ENCODE measurements around the gene ADARB1. TPM values are rescaled to one million over a fixed set of nuclear protein-coding genes. Genes with fewer than 3 reads are reported as not detected.

The ADARB1 gene
- total RNA-seq, 1 experiment from 2014 or later, result 31.9 TPM

DNA sequence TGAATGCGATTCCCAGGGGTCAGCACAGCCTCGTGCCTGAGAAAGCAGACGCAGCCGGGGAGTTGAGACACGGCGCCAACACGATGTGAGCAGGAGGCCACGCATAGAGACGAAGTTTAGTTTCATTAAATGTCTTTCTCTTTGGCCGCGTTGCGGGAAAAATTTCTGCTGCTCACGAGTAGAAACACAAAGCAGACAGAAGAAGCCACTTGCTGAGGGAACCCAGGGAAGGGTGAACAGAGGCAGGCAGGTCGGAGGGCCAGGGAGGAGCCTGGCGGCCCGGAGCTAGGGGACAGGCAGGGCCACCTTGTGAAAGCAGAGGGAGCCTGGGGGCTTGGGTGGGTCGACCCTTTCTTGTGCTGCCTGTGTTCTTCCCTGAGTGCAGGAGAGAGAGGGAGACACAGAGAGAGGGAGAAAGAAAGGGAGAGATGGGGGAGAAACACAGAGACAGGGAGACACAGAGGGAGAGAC, 180.1 kb downstream of the ADARB1 start:
- ChIA-PET CTCF (interaction anchor here (0.6 kb wide), 1 partner anchor 766 kb away, joined by 4 read pairs; no protein-coding TSS in a partner anchor), POLR2A (ENCODE audit: low non-redundant PET) (no interaction called here)
- no peak overlapping the region for H3K27ac ChIP-seq (ENCODE audit: low read depth, low read length, poor library complexity, severe bottlenecking)
- no peak for DNase-seq (ENCODE audit: low spot score)
- BruUV-seq (replicated peaks), result no TSS peak
- H3K36me3 ChIP-seq (ENCODE audit: insufficient read depth, low read length, poor library complexity, severe bottlenecking), result no peaks in the 10 kb centered on the region
- no peaks in the 10 kb centered on the region for H3K27me3 ChIP-seq (replicated peaks; ENCODE audit: insufficient read depth, low read depth, low read length, poor library complexity)
- TF ChIP-seq, protein P1, sequence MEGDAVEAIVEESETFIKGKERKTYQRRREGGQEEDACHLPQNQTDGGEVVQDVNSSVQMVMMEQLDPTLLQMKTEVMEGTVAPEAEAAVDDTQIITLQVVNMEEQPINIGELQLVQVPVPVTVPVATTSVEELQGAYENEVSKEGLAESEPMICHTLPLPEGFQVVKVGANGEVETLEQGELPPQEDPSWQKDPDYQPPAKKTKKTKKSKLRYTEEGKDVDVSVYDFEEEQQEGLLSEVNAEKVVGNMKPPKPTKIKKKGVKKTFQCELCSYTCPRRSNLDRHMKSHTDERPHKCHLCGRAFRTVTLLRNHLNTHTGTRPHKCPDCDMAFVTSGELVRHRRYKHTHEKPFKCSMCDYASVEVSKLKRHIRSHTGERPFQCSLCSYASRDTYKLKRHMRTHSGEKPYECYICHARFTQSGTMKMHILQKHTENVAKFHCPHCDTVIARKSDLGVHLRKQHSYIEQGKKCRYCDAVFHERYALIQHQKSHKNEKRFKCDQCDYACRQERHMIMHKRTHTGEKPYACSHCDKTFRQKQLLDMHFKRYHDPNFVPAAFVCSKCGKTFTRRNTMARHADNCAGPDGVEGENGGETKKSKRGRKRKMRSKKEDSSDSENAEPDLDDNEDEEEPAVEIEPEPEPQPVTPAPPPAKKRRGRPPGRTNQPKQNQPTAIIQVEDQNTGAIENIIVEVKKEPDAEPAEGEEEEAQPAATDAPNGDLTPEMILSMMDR (conservative IDR thresholded peaks at IDR 0.05; ENCODE audit: low read depth, low read length), result no peak
- no peak for TF ChIP-seq EZH2 (IDR thresholded peaks at IDR 0.05; ENCODE audit: borderline replicate concordance, low read depth, low read length, poor library complexity, severe bottlenecking)
- no peaks in the 10 kb centered on the region for H3K4me1 ChIP-seq (ENCODE audit: insufficient read depth, low read length, poor library complexity, severe bottlenecking)
- no peak overlapping the region for H3K4me3 ChIP-seq (ENCODE audit: low read depth, low read length, poor library complexity, severe bottlenecking)
- H3K9me3 ChIP-seq (ENCODE audit: low read depth, low read length, poor library complexity, severe bottlenecking), result no peaks in the 10 kb centered on the region
- intact Hi-C loops (cut with micrococcal nuclease; ENCODE audit: unreplicated experiment), result no loop called here

DNA sequence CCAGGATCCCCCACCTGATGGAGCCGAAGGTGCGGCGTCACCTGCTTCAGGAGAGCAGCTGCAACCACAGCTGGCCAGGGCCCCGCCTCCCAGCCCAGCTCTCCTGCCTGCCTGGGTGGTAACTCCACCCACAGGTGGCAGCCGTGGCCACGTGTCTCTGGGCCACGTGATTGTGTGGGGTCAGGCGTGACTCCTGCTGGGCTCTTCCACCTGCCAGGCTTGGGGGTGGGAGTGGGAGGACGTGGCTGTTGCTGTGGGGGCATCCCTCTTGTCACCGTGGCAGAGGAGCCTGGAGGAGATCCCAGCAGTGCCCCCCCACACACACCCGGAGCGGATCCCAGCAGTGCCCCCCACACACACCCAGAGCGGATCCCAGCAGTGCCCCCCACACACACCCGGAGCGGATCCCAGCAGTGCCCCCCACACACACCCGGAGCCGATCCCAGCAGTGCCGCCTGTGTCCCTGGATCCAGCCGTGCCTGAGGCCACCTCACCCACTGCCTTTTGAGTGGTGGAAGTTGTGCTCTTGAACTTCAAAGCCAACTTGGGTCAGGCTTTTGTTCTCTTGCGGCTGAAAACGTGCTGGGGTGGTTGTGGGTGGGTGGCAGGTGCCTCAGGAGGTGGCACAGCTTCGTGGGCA, 181.1 kb downstream of the ADARB1 start:
- Histone ChIP-seq H3K4me3 (ENCODE audit: low read depth, low read length, poor library complexity, severe bottlenecking) (no peak overlapping the region), H3K27ac (ENCODE audit: low read depth, low read length, poor library complexity, severe bottlenecking) (no peak overlapping the region), H3K36me3 (ENCODE audit: insufficient read depth, low read length, poor library complexity, severe bottlenecking) (no peaks in the 10 kb centered on the region), H3K27me3 (replicated peaks; ENCODE audit: insufficient read depth, low read depth, low read length, poor library complexity) (no peaks in the 10 kb centered on the region), H3K9me3 (ENCODE audit: low read depth, low read length, poor library complexity, severe bottlenecking) (no peaks in the 10 kb centered on the region), H3K4me1 (ENCODE audit: insufficient read depth, low read length, poor library complexity, severe bottlenecking) (no peaks in the 10 kb centered on the region)
- POLR2A ChIA-PET (ENCODE audit: low non-redundant PET), result no interaction called here
- CTCF ChIA-PET, result no interaction called here
- BruUV-seq (replicated peaks), result no TSS peak
- no peak for DNase-seq (ENCODE audit: low spot score)
- TF ChIP-seq, protein P1 (conservative IDR thresholded peaks at IDR 0.05; ENCODE audit: low read depth, low read length), result no peak
- no peak for TF ChIP-seq EZH2 (IDR thresholded peaks at IDR 0.05; ENCODE audit: borderline replicate concordance, low read depth, low read length, poor library complexity, severe bottlenecking)
- intact Hi-C loops (cut with micrococcal nuclease; ENCODE audit: unreplicated experiment), result no loop called here

DNA sequence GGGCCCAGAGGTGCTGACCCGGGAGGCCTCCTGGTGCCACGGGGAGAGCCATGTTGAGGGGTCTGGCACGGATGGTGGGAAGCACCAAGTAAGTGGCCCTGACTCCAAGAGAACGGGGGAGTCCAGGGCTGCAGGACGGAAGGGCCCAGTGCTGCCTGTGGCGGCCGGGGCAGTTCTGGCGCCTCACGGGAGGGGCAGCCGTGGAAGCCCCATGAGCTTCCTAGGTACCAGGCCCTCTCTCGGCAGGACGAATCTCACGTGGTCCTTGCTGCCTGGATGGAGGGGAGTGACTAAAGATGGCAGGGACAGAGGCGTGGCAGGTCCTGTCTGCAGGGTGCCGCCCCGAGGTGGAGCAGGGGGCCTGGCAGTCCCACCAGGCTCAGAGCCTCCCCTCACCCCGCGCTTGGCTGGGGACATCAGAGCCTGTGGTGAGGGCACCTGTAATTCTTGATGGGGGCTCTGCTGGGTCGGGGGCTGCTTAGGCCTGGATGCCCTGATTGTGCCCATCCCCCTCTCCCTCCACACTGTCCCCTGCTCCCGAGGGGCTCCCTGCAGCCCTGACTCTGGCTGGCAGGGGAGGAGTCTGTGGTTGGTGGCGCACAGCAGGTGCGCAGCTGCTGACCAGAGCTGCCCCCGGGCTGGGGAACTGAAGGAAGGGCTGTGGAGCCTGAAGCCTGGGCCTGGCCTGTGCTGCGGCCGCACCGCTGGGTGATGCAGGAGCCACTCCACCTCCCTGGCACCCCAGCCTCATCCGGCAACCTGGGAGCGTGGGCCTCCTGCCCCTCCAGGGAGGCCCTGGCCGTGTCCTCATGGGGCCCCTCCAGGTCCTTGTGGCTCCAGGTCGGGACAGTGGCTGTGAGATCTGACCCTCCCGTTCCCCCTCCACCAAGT, 181.9 kb downstream of the ADARB1 start:
- ChIA-PET CTCF (no interaction called here), POLR2A (ENCODE audit: low non-redundant PET) (no interaction called here)
- no peaks in the 10 kb centered on the region for H3K36me3 ChIP-seq (ENCODE audit: insufficient read depth, low read length, poor library complexity, severe bottlenecking)
- no peak overlapping the region for H3K27ac ChIP-seq (ENCODE audit: low read depth, low read length, poor library complexity, severe bottlenecking)
- intact Hi-C loops (cut with micrococcal nuclease; ENCODE audit: unreplicated experiment), result no loop called here
- DNase-seq (ENCODE audit: low spot score), result no peak
- no peak for TF ChIP-seq EZH2 (IDR thresholded peaks at IDR 0.05; ENCODE audit: borderline replicate concordance, low read depth, low read length, poor library complexity, severe bottlenecking)
- TF ChIP-seq, protein P1 (conservative IDR thresholded peaks at IDR 0.05; ENCODE audit: low read depth, low read length), result no peak
- no peaks in the 10 kb centered on the region for H3K9me3 ChIP-seq (ENCODE audit: low read depth, low read length, poor library complexity, severe bottlenecking)
- no TSS peak for BruUV-seq (replicated peaks)
- no peaks in the 10 kb centered on the region for H3K27me3 ChIP-seq (replicated peaks; ENCODE audit: insufficient read depth, low read depth, low read length, poor library complexity)
- H3K4me1 ChIP-seq (ENCODE audit: insufficient read depth, low read length, poor library complexity, severe bottlenecking), result no peaks in the 10 kb centered on the region
- no peak overlapping the region for H3K4me3 ChIP-seq (ENCODE audit: low read depth, low read length, poor library complexity, severe bottlenecking)
